Ishikawa (cell line): ENCODE measurements around the gene PPAN.
A peak's percentile ranks its signal among the peaks of the same experiment; 100 is the strongest.

Experiments used
- CEBPB ChIP-seq: IDR thresholded peaks from 2 replicates; pipeline ENCODE4 v1.6.1; 2012
- CREB1 ChIP-seq: IDR thresholded peaks from 2 replicates; pipeline ENCODE4 v1.6.1; 2012; ENCODE audit warnings: low read depth
- EGR1 ChIP-seq: IDR thresholded peaks from 2 replicates; pipeline ENCODE4 v1.6.1; 2012
- EP300 ChIP-seq: IDR thresholded peaks from 2 replicates; pipeline ENCODE4 v1.6.1; 2012; ENCODE audit warnings: borderline replicate concordance
- FOXM1 ChIP-seq: IDR thresholded peaks from 2 replicates; pipeline ENCODE4 v1.6.1; 2012; ENCODE audit warnings: low read depth, borderline replicate concordance
- MAX ChIP-seq: IDR thresholded peaks from 2 replicates; pipeline ENCODE4 v1.6.1; 2012
- NFIC ChIP-seq: IDR thresholded peaks from 2 replicates; pipeline ENCODE4 v1.6.1; 2012
- RAD21 ChIP-seq: IDR thresholded peaks from 2 replicates; pipeline ENCODE4 v1.6.1; 2012; ENCODE audit warnings: low read depth
- REST ChIP-seq: IDR thresholded peaks from 2 replicates; pipeline ENCODE4 v1.6.1; 2012; ENCODE audit warnings: low read depth, mild to moderate bottlenecking
- TAF1 ChIP-seq: IDR thresholded peaks from 2 replicates; pipeline ENCODE4 v1.6.1; 2012; ENCODE audit warnings: low read depth, mild to moderate bottlenecking
- TCF12 ChIP-seq: IDR thresholded peaks from 2 replicates; pipeline ENCODE4 v1.6.1; 2012; ENCODE audit warnings: low read depth
- TEAD4 ChIP-seq: IDR thresholded peaks from 2 replicates; pipeline ENCODE4 v1.6.1; 2012
- YY1 ChIP-seq: IDR thresholded peaks from 2 replicates; pipeline ENCODE4 v1.6.1; 2012; ENCODE audit warnings: low read depth
- ZBTB7A ChIP-seq: IDR thresholded peaks from 2 replicates; pipeline ENCODE4 v1.6.1; 2012; ENCODE audit warnings: low read depth
- TF ChIP-seq, protein P1 (sequence below): IDR thresholded peaks from 2 replicates; pipeline ENCODE4 v1.6.1; 2012

The PPAN gene, protein sequence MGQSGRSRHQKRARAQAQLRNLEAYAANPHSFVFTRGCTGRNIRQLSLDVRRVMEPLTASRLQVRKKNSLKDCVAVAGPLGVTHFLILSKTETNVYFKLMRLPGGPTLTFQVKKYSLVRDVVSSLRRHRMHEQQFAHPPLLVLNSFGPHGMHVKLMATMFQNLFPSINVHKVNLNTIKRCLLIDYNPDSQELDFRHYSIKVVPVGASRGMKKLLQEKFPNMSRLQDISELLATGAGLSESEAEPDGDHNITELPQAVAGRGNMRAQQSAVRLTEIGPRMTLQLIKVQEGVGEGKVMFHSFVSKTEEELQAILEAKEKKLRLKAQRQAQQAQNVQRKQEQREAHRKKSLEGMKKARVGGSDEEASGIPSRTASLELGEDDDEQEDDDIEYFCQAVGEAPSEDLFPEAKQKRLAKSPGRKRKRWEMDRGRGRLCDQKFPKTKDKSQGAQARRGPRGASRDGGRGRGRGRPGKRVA

DNA sequence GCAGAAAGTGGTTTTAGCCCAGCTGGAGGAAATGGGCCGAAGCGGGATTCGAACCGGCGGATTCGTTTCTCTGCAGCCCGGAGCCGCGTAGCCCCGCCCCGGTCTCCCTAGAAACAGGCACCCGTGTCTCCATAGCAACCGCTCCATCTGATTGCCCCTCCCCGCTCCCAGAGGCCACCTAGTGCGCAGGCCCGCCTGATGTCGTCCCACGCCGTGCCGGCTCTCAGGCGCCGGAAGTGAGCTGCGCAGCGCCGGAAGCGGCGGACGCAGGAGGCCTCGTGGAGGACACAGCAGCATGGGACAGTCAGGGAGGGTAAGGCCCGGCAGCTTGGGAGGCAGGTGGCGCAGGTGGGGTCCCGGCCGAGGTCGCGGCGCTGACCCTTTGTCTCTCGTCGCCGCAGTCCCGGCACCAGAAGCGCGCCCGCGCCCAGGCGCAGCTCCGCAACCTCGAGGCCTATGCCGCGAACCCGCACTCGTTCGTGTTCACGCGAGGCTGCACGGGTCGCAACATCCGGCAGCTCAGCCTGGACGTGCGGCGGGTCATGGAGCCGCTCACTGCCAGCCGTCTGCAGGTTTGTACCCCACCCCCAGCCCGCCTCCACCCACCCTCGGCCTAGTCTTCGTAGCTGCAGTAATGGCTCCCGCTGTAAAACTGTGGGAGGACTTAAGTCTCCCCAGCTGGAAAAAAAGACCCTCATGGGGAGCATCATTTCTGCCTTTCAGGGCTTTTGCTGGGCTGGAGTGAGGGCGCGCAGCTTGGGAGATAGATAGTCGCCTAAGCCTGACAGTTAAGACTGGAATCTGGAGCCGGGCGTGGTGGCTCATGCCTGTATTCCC lies at the start of gene PPAN:
Gene PPAN (plus strand): TSS at position 263 of the 837 bp plus-strand sequence. CDS start 33 bp downstream, at position 296.
- TF ChIP-seq, protein P1, sequence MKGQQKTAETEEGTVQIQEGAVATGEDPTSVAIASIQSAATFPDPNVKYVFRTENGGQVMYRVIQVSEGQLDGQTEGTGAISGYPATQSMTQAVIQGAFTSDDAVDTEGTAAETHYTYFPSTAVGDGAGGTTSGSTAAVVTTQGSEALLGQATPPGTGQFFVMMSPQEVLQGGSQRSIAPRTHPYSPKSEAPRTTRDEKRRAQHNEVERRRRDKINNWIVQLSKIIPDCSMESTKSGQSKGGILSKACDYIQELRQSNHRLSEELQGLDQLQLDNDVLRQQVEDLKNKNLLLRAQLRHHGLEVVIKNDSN, result peak; percentile 48; the same call in 1 of the 2 replicates
- TF ChIP-seq NFIC (no peak), YY1 (peak; percentile 30; the same call in 1 of the 2 replicates), MAX (peak; percentile 99), FOXM1 (0 out of 2 replicates have a peak, but pooled peaks have one; percentile 55), ZBTB7A (no peak), CREB1 (peak; percentile 89), TCF12 (peak; percentile 38; the same call in 1 of the 2 replicates), RAD21 (no peak), REST (no peak), TAF1 (peak; percentile 90), EP300 (no peak), EGR1 (peak; percentile 51)

GRCh38 chr19:10061717-10062310 lies 44.3 kb upstream of the PPAN start:
- peak; percentile 79 for TF ChIP-seq MAX
- TF ChIP-seq TEAD4, result peak; percentile 29; the same call in 1 of the 2 replicates
- TF ChIP-seq TAF1, result no peak
- TF ChIP-seq RAD21, result no peak
- TF ChIP-seq CEBPB, result no peak
- peak; percentile 99 for TF ChIP-seq REST
- TF ChIP-seq, protein P1, result no peak
- no peak for TF ChIP-seq CREB1
- TF ChIP-seq ZBTB7A, result 0 out of 2 replicates have a peak, but pooled peaks have one; percentile 42
- TF ChIP-seq EP300, result no peak
- TF ChIP-seq TCF12, result no peak
- TF ChIP-seq NFIC, result no peak
- TF ChIP-seq FOXM1, result no peak
- no peak for TF ChIP-seq YY1
- TF ChIP-seq EGR1, result no peak

DNA sequence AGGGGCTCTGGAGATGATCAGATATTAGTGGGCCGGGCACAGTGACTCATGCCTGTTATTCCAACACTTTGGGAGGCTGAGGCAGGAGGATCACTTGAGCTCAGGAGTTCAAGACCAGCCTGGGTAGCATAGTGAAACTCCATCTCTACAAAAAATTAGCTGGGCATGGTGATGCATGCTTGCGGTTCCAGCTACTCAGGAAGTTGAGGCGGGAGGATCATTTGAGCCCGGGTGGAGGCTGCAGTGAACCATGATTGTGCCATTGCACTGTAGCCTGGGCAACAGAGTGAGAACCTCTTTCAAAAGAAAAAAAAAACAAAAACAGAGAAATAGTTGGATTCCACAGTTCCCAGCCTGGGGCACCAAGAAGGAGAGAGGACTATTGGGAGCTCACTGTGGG lies 38.0 kb upstream of the PPAN start:
- no peak for TF ChIP-seq EP300

DNA sequence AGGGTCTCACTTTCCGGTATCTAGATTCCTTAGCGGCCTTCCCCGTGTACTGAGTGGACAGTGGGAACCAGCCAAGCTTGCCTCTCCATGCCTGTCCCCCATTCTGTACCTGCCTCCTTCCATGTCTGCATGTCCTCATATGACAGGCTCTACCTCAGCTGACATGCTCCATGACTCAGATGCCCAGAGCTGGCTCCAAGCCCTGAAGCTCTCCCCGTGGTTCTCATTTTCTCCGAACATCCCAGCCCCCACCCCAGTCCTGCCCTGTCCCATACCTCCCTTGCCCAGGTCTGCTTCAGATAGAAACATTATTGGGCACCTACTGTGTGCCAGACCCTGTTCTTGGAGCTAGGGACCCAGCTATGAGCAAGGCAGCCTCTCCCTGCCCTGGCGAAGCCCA lies 37.1 kb upstream of the PPAN start:
- TF ChIP-seq EP300, result no peak
- TF ChIP-seq RAD21, result no peak
- TF ChIP-seq NFIC, result no peak
- no peak for TF ChIP-seq MAX
- TF ChIP-seq CEBPB, result no peak
- TF ChIP-seq CREB1, result no peak
- no peak for TF ChIP-seq TCF12
- no peak for TF ChIP-seq ZBTB7A
- no peak for TF ChIP-seq REST
- TF ChIP-seq TAF1, result no peak
- no peak for TF ChIP-seq FOXM1
- TF ChIP-seq YY1, result no peak
- TF ChIP-seq, protein P1, result no peak
